GM21717 (cell line): ENCODE results near the gene ASB5.
"Not testable (repeated sequence)": the region's sequence is repeated elsewhere in the genome, so short reads cannot be mapped to it uniquely, and the experiment has no call there.

ENCODE experiments used
- ATAC-seq: cut with Tn5 transposase; IDR thresholded peaks from one replicate; pipeline ENCODE4 v1.9.1; 2021; ENCODE audit warnings: mild to moderate bottlenecking, moderate library complexity; ENCODE audit not compliant: unreplicated experiment

The ASB5 gene

DNA sequence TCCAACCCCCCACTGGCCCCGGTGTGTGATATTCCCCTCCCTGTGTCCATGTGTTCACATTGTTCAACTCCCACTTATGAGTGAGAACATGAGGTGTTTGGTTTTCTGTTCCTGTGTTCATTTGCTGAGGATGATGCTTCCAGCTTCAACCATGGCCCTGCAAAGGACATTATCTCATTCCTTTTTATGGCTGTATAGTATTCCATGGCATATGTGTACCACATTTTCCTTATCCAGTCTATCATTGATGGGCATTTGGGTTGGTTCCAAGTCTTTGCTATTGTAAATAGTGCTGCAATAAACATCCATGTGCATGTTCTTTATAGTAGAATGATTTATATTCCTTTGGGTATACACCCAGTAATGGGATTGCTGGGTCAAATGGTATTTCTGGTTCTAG, 10.5 kb upstream of the ASB5 start:
- ATAC-seq, result not testable (repeated sequence)

DNA sequence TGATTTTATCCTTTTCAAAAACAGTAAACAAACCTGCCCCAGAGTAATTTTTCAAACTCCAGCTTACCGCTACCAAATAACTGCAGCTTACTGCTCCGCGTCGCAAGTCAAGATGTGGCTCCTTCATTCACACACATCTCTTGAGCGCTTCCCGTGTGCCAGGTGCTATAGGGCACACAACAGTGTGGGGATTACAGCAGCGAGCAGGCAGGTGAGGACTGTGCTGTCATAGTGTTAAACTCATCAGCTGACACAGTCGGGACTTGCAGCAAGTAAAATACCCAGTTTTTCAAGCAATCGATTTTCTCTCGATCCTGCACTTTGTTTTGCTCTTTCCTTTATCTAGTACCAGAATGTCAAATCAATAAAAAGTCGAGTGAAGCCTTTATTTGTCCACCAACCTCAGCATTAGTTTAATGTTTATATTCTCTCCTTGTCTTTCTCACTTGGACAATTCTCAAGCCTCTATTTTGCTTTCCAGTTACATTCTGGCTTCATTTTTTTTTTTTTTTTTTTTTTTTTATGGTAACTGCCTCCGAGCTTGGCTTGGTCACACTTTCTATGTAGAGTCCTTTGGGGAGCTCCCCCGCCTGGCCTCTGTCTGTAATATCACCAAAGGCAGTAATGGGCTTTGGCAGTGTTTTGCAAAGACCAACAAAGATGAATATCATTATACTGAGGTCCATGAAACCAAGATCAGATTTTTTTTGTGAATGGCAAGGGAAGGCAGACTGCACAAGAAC, 8.3 kb upstream of the ASB5 start:
- ATAC-seq, result peak; percentile 89

- no peak for ATAC-seq
Observed at GRCh38 chr4:176276710-176277109, 7.7 kb upstream of the ASB5 start.

- no peak for ATAC-seq
Observed at GRCh38 chr4:176274441-176274840, 5.4 kb upstream of the ASB5 start.

DNA sequence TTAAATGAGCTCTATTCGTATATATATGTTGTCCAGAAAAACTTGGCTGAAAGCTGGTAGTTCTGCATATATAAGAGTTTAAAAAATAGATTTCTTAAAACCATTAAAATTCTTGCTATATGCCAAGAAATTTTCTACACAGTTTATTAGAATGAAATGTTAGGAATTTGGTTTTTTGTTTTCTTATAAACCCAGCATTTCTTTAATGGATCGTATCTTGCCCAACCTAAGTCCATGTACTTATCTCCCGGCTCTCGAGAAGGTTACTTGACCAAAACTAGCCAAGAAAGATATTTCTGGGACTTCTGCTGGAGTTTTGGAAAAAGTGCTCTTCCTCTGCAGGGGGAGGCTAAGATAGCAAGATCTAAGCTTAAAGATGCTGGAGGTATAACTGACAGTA, 4.7 kb upstream of the ASB5 start:
- ATAC-seq, result no peak

DNA sequence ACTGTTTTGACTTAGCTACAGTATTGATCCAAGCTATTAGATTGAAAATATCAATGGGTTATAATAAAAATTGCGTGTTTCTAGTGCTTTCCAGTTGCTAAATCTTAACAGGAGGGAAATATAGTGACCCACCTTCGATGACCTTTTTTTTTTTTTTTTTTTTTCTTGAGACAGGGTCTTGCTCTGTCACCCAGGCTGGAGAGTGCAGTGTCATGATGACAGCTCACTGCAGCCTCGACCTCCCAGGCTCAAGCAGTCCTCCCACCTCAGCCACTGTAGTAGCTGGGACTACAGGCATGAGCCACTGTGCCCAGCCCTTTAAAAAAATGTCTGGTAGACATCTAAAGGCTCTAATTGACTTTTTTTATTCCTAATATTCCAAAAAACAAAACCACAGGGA, 3.8 kb upstream of the ASB5 start:
- no peak for ATAC-seq

- ATAC-seq, result no peak
Observed at GRCh38 chr4:176271749-176272148, 2.7 kb upstream of the ASB5 start.

DNA sequence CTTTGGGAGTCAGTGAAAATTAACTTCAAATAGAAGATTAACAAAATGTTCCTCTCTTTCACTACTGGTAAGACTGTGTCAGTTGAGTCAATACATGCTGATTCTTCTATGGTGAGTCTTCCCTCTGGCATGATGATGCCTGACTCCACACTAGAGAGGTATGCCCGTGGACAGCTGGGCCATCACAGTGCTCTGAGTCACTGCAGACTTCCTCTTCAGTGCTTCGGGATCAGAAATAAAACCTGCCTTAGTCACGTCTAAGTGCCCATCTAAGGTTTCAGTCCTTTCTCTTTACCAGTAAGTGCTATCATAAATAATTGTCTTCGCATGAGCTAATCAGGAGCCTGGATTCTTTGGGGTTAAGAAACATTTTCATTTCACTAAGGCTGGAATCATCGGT, 1.6 kb upstream of the ASB5 start:
- no peak for ATAC-seq

DNA sequence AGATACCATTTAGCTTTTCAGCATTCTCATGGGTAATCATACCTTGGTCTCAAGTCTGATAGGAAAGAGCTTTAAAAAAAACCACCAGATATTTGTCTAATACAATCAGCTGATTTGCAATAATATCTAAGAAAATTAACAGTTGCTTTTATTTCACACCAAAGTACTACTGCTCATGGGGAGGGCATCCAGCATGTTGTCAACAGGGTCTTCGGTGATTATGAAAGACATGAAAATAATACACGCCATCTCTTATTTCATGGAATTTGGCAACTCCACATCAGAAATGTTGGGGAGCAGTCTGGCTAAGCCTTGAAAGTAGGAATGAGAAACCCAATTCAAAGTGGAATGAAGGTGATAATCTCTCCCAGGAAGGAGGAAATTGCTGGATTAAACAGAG, 3.0 kb downstream of the ASB5 start:
- ATAC-seq, result no peak

GRCh38 chr4:176262243-176262642, 6.8 kb downstream of the ASB5 start:
- peak; percentile 91 for ATAC-seq

DNA sequence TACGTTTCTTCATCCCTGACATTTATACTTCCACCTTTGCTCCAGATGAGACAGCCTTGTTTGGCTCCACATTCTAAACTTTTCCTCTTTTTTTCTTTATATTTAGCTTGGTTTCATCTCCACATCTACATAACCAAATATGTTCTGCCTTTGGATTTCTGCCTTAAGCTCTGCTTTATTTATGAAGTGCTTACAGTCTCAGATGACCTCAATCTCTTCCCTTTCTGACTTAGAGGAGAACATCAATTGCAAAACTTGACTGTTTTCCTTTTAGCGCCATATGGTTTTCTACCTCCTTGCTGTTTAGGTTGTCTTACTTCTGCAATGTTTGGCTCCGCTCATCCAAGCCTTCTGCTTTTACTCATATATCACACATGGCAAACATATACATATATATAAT, 7.5 kb downstream of the ASB5 start:
- ATAC-seq, result no peak

DNA sequence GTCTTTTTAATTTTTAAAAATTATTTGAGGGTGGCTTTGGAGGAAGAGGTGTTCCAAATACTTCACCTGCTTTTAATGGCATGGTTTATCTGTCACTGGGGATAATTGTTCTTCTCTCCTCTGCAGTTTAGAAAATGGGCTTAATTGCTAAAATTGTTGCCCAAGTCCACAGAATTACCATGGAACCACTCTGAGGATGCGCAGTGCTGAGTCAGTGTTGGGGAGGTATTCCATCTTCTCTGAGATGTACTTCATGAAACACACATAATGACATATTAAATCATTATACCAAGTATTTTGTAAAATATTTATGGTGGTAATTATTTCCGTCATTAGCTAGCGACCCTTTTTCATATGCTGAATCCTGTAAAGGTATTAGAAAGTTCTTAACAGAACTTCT, 8.0 kb downstream of the ASB5 start:
- ATAC-seq, result no peak

- no peak for ATAC-seq
Observed at GRCh38 chr4:176259330-176260090, 9.5 kb downstream of the ASB5 start.

- no peak for ATAC-seq
Observed at GRCh38 chr4:176258135-176258534, 10.9 kb downstream of the ASB5 start.

- no peak for ATAC-seq
Observed at GRCh38 chr4:176256921-176257320, 12.1 kb downstream of the ASB5 start.

DNA sequence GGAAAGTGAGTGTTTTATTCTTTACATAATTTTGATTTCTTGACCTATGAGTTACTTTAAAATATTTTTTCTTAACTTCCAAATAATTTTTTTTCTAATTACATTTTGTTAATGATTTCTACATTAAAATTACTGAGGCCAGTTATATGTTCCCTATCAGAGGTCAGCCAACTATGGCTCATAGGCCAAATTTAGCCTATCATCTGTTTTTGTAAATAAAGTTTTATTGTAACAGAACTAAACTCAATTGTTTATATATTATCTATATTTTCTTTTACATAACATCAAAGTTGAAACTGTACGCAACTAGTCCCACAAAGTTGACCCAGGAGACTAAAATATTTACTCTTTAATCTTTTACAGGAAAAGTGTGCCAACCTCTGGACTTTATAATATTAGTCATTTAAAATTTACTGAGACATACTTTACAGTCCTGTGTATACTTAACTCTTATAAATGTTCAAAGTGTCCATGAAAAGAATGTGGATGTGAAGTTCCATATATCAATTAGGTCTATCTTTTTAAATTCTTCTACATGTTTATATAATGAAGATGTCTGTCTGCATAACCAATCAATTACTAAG, 26.2 kb downstream of the ASB5 start:
- no peak for ATAC-seq

DNA sequence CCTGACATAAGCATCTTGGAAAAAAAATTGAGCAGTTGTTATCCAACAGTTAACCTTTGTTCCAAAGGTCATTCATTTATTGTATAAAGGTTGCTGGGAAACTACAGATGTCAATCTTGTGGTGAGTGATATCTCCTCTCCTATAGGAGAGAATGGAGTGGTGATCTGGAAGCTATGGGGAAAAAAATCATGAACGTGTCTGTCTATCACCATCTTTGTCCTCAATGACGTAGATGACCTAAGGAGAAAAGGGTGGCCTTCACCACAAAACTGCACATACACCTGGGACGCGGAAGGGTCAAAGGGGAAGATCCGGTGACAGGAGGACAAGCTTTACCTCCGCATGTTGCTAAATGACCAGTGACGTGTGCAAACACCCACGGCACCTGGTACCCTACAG, 27.3 kb downstream of the ASB5 start:
- no peak for ATAC-seq

DNA sequence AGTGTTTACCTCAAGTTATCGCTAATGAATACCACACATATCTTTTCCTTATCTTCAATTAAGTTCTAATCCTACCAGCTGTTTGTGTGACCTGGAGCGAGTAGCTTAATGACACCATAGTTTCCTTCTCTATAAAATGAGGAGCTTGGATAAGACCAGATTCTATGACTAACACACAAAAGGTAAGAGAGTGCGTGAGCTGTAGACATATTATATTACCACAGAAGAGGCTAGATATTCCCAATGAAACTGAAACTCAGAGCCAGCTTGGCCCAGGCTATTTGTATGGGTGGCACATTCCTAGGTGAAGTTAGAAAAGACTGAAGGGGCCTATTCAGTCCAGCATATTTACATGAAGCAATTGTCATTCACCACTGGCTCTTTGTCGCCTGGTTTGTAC, 30.2 kb downstream of the ASB5 start:
- no peak for ATAC-seq

DNA sequence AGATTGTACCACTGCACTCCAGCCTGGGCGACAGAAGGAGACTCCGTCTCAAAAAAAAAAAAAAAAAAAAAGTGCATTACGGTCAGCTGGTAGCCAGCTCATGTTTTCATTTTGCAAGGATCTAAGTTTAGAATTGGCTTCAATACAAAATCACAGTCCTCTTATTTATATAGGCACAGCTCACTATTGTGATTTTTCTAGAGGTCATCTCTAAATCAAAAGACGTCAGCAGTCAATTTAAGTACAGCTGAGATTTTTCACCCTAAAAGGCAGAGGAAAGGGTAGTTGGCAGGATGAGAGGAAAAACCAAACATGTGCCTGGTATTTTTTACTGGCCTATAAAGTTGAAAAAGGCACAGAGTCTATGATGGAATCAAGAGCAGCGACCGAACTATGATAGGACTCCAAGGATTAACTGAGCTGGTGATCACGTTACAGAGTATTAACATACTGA, 30.8 kb downstream of the ASB5 start:
- ATAC-seq, result no peak

DNA sequence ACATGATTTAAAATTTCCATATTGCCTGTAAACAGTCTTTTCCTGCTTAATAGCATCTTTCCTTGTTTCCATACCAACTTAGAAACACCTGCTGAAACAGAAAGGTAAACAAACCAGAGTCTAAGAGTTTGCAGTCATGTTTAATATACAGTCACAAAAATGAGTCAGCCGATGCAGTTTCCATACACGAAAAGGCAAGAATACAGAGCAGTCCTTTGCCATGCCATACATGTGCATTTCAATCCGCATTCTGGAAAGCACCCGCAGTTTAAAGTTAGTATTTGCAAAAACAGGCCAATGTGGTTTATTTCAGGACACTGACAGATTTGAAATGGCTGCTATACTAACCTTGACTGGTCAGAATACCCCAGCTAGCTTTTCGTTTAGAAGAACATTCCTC, 32.1 kb downstream of the ASB5 start:
- no peak for ATAC-seq

- no peak for ATAC-seq
Observed at GRCh38 chr4:176230836-176231235, 38.2 kb downstream of the ASB5 start.

- no peak for ATAC-seq
Observed at GRCh38 chr4:176229645-176230044, 39.4 kb downstream of the ASB5 start.
